Cerebellar nuclear complex (tissue), 1 donor: ENCODE data around the gene MAGEC2.

Source experiments
- DNase-seq, 2 experiments: peaks; one replicate each; lab custom pipeline; 2025; lab: John Stamatoyannopoulos, UW

Gene MAGEC2

GRCh38 chrX:142204522-142205433 is at the start of gene MAGEC2:
Gene MAGEC2 (minus strand): TSS chrX:142205290. CDS start chrX:142203987, 1,303 bp downstream.
- no peak for DNase-seq

GRCh38 chrX:142251680-142252079 is 46.6 kb upstream of the MAGEC2 start:
- no peak for DNase-seq

- no peak for DNase-seq
Observed at GRCh38 chrX:142251202-142251601, 46.1 kb upstream of the MAGEC2 start.

GRCh38 chrX:142250502-142250901 is 45.4 kb upstream of the MAGEC2 start:
- DNase-seq, result no peak

- DNase-seq, result no peak
Observed at GRCh38 chrX:142249721-142250120, 44.6 kb upstream of the MAGEC2 start.

GRCh38 chrX:142244568-142244967 is 39.5 kb upstream of the MAGEC2 start:
- no peak for DNase-seq

- DNase-seq, result no peak
Observed at GRCh38 chrX:142238536-142238935, 33.4 kb upstream of the MAGEC2 start.

GRCh38 chrX:142233400-142233799 is 28.3 kb upstream of the MAGEC2 start:
- no peak for DNase-seq

GRCh38 chrX:142214081-142214480 is 9.0 kb upstream of the MAGEC2 start:
- DNase-seq, result no peak

- no peak for DNase-seq
Observed at GRCh38 chrX:142201113-142201512, 4.0 kb downstream of the MAGEC2 start.

- no peak for DNase-seq
Observed at GRCh38 chrX:142186103-142186502, 19.0 kb downstream of the MAGEC2 start.

- DNase-seq, result no peak
Observed at GRCh38 chrX:142184756-142185602, 20.1 kb downstream of the MAGEC2 start.

GRCh38 chrX:142156567-142156966 is 48.5 kb downstream of the MAGEC2 start:
- no peak for DNase-seq
